ENCODE measurements around the gene UBE2C.
A peak's percentile ranks its signal among the peaks of the same experiment; 100 is the strongest.
"Not testable (repeated sequence)": the region's sequence is repeated elsewhere in the genome, so short reads cannot be mapped to it uniquely, and the experiment has no call there.

Gene UBE2C

DNA sequence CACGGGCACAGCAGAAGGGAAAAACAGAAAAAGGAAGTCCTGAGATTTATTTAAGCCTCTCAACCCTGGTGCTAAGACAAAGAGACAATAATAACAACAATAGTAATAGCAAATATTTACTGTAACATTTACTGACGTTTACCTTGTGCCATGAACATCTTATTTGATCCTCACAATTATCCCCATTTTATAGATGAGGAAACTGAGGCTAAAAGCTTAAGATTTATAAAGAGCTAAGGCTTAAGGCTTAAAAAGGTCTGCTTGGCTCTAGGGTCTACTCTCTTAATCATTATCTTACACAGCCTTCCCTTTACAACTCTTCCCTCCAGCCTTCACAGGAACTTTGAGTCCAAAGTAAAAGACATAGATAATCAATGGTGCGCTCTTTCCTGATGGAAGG, 24.1 kb upstream of the UBE2C start:
- H3K27ac ChIP-seq (ENCODE audit: low read length) = no peak overlapping the region
- H3K4me1 ChIP-seq (ENCODE audit: low read length) = peaks cover 5% of the 10 kb centered on the region; the same call in 1 of the 2 replicates
- peaks cover 13% of the 10 kb centered on the region for H3K79me2 ChIP-seq (ENCODE audit: low read length)
- no peak overlapping the region for H3K9ac ChIP-seq (ENCODE audit: low read length)
- H3K27me3 ChIP-seq (replicated peaks; ENCODE audit: insufficient read depth, low read length) = no peaks in the 10 kb centered on the region
- no peaks in the 10 kb centered on the region for H3K9me2 ChIP-seq (replicated peaks; ENCODE audit: insufficient read depth, low read length)
- H3K36me3 ChIP-seq (replicated peaks; ENCODE audit: insufficient read depth, low read length) = no peaks in the 10 kb centered on the region
- H4K20me1 ChIP-seq (ENCODE audit: insufficient read depth, low read length) = no peaks in the 10 kb centered on the region
- H3K9me3 ChIP-seq (replicated peaks; ENCODE audit: insufficient read depth, low read length) = no peaks in the 10 kb centered on the region
- no peak overlapping the region for H3K4me2 ChIP-seq (ENCODE audit: low read depth, low read length)
- no peak for TF ChIP-seq EZH2 (optimal IDR thresholded peaks at IDR 0.05; ENCODE audit: low read depth, low read length)
- TF ChIP-seq CTCF (IDR thresholded peaks at IDR 0.05; ENCODE audit: low read length) = no peak
- TF ChIP-seq EZH2phosphoT487 (IDR thresholded peaks at IDR 0.05; ENCODE audit: low read length) = no peak
- no peak for DNase-seq
- no peak overlapping the region for H2AFZ ChIP-seq (ENCODE audit: low read length)
- no peaks in the 10 kb centered on the region for H3F3A ChIP-seq (ENCODE audit: insufficient read depth, low read length)
- H3K4me3 ChIP-seq (ENCODE audit: low read length) = no peak overlapping the region

- peak overlapping the region; percentile 55; the same call in 1 of the 2 replicates for H3K27ac ChIP-seq (ENCODE audit: low read length)
- H3K27me3 ChIP-seq (replicated peaks; ENCODE audit: insufficient read depth, low read length) = no peaks in the 10 kb centered on the region
- peak overlapping the region; percentile 99 for H2AFZ ChIP-seq (ENCODE audit: low read length)
- peaks cover 13% of the 10 kb centered on the region for H3K79me2 ChIP-seq (ENCODE audit: low read length)
- no peaks in the 10 kb centered on the region for H4K20me1 ChIP-seq (ENCODE audit: insufficient read depth, low read length)
- TF ChIP-seq EZH2 (optimal IDR thresholded peaks at IDR 0.05; ENCODE audit: low read depth, low read length) (no peak), EZH2phosphoT487 (IDR thresholded peaks at IDR 0.05; ENCODE audit: low read length) (no peak), CTCF (IDR thresholded peaks at IDR 0.05; ENCODE audit: low read length) (no peak)
- no peak for DNase-seq
- peak overlapping the region; percentile 67 for H3K4me2 ChIP-seq (ENCODE audit: low read depth, low read length)
- peak overlapping the region; percentile 93 for H3K4me3 ChIP-seq (ENCODE audit: low read length)
- no peaks in the 10 kb centered on the region for H3K36me3 ChIP-seq (replicated peaks; ENCODE audit: insufficient read depth, low read length)
- H3K9ac ChIP-seq (ENCODE audit: low read length) = peak overlapping the region; percentile 97
- H3K4me1 ChIP-seq (ENCODE audit: low read length) = peaks cover 5% of the 10 kb centered on the region; the same call in 1 of the 2 replicates
- H3F3A ChIP-seq (ENCODE audit: insufficient read depth, low read length) = no peaks in the 10 kb centered on the region
- no peaks in the 10 kb centered on the region for H3K9me3 ChIP-seq (replicated peaks; ENCODE audit: insufficient read depth, low read length)
- no peaks in the 10 kb centered on the region for H3K9me2 ChIP-seq (replicated peaks; ENCODE audit: insufficient read depth, low read length)
Observed at GRCh38 chr20:45792317-45793118, 19.9 kb upstream of the UBE2C start.

- Histone ChIP-seq H4K20me1 (ENCODE audit: insufficient read depth, low read length) (0 out of 2 replicates have a peak, but pooled peaks cover 4% of the 10 kb centered on the region), H3K36me3 (replicated peaks; ENCODE audit: insufficient read depth, low read length) (no peaks in the 10 kb centered on the region)
- no peak for TF ChIP-seq EZH2 (optimal IDR thresholded peaks at IDR 0.05; ENCODE audit: low read depth, low read length)
- no peak for TF ChIP-seq EZH2phosphoT487 (IDR thresholded peaks at IDR 0.05; ENCODE audit: low read length)
Observed at GRCh38 chr20:45796337-45797065, 15.9 kb upstream of the UBE2C start.

GRCh38 chr20:45797510-45797909, 14.9 kb upstream of the UBE2C start:
- not testable (repeated sequence) for DNase-seq; H4K20me1 ChIP-seq (ENCODE audit: insufficient read depth, low read length); H3K27me3 ChIP-seq (replicated peaks; ENCODE audit: insufficient read depth, low read length); H3F3A ChIP-seq (ENCODE audit: insufficient read depth, low read length); H3K9ac ChIP-seq (ENCODE audit: low read length); H3K36me3 ChIP-seq (replicated peaks; ENCODE audit: insufficient read depth, low read length); H3K4me2 ChIP-seq (ENCODE audit: low read depth, low read length); H3K4me1 ChIP-seq (ENCODE audit: low read length); H3K4me3 ChIP-seq (ENCODE audit: low read length); H2AFZ ChIP-seq (ENCODE audit: low read length); H3K9me3 ChIP-seq (replicated peaks; ENCODE audit: insufficient read depth, low read length); H3K79me2 ChIP-seq (ENCODE audit: low read length); H3K9me2 ChIP-seq (replicated peaks; ENCODE audit: insufficient read depth, low read length); H3K27ac ChIP-seq (ENCODE audit: low read length)

More at GRCh38 chr20:45796337-45797065, 15.9 kb upstream of the UBE2C start:
- H3K9me2 ChIP-seq (replicated peaks; ENCODE audit: insufficient read depth, low read length) = no peaks in the 10 kb centered on the region
- H3K27me3 ChIP-seq (replicated peaks; ENCODE audit: insufficient read depth, low read length) = no peaks in the 10 kb centered on the region
- H3K4me2 ChIP-seq (ENCODE audit: low read depth, low read length) = no peak overlapping the region
- DNase-seq = no peak
- no peak overlapping the region for H3K9ac ChIP-seq (ENCODE audit: low read length)
- H3K27ac ChIP-seq (ENCODE audit: low read length) = no peak overlapping the region
- peaks cover 13% of the 10 kb centered on the region for H3K79me2 ChIP-seq (ENCODE audit: low read length)
- peaks cover 5% of the 10 kb centered on the region; the same call in 1 of the 2 replicates for H3K4me1 ChIP-seq (ENCODE audit: low read length)
- peaks cover 6% of the 10 kb centered on the region for H3F3A ChIP-seq (ENCODE audit: insufficient read depth, low read length)
- H2AFZ ChIP-seq (ENCODE audit: low read length) = no peak overlapping the region
- H3K4me3 ChIP-seq (ENCODE audit: low read length) = no peak overlapping the region
- H3K9me3 ChIP-seq (replicated peaks; ENCODE audit: insufficient read depth, low read length) = no peaks in the 10 kb centered on the region

DNA sequence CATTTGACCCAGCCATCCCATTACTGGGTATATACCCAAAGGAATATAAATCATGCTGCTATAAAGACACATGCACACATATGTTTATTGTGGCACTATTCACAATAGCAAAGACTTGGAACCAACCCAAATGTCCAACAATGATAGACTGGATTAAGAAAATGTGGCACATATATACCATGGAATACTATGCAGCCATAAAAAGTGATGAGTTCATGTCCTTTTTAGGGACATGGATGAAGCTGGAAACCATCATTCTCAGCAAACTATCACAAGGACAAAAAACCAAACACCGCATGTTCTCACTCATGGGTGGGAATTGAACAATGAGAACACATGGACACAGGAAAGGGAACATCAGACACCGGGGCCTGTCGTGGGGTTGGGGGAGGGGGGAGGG, 14.5 kb upstream of the UBE2C start:
- not testable (repeated sequence) for H3F3A ChIP-seq (ENCODE audit: insufficient read depth, low read length); H3K36me3 ChIP-seq (replicated peaks; ENCODE audit: insufficient read depth, low read length); H2AFZ ChIP-seq (ENCODE audit: low read length); H3K4me3 ChIP-seq (ENCODE audit: low read length); H3K9ac ChIP-seq (ENCODE audit: low read length); H3K4me1 ChIP-seq (ENCODE audit: low read length); H3K4me2 ChIP-seq (ENCODE audit: low read depth, low read length); H3K9me3 ChIP-seq (replicated peaks; ENCODE audit: insufficient read depth, low read length); H3K27ac ChIP-seq (ENCODE audit: low read length); H4K20me1 ChIP-seq (ENCODE audit: insufficient read depth, low read length); H3K27me3 ChIP-seq (replicated peaks; ENCODE audit: insufficient read depth, low read length); H3K79me2 ChIP-seq (ENCODE audit: low read length); DNase-seq; H3K9me2 ChIP-seq (replicated peaks; ENCODE audit: insufficient read depth, low read length)

Measured in MM.1S (cell line).